DMS53 (cell line): Measurements from ENCODE around the gene ZNF423.

Source experiments
- DNase-seq: peaks from one replicate; lab custom pipeline; 2025; lab: John Stamatoyannopoulos, UW

Gene ZNF423

DNA sequence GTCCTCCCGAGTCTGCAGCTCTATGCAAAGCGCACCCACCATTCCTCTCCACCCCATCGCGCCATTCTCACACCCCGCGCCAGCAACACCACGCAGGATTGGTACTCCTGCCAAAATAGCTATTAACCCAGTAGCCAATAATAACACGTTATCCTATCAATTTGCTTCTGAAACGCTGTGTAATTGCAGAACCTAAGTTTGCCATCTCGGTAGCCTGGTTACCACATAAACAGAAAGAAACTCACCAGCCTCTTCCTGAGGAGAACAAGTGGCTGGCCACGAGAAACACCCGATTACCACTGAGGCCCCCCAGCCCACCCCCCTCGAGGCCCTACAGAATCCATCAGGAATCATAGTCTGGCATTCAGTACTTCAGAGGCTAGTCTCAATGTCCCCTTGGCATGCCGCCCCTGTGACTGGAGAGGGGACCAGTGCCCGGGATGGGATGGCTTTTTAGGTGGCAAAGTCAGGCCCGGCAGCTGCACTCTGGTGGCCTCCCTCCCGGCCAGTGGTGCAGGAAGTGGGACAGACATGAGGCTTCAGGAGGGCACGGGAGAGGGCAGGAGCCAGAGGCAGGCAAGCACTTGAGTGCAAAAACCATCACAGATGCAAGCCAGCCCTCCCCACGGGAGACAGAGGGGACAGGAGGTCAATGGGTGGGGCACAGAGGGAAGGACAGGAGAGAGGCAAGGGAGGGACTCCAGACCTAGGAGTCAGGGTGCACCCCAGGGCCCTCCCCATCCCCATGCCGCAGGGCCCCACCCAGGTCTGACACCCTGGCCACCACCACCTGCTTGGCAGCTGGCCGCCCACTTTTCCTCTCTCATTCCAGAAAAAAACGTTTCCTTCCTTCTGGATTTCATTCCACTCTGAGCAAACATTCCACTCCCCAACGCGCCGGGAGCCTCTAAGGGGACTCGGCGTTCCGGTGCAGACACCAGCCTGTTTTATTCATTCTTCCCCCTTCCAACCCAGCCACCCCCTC lies 192.5 kb downstream of the ZNF423 start:
- DNase-seq, result no peak

DNA sequence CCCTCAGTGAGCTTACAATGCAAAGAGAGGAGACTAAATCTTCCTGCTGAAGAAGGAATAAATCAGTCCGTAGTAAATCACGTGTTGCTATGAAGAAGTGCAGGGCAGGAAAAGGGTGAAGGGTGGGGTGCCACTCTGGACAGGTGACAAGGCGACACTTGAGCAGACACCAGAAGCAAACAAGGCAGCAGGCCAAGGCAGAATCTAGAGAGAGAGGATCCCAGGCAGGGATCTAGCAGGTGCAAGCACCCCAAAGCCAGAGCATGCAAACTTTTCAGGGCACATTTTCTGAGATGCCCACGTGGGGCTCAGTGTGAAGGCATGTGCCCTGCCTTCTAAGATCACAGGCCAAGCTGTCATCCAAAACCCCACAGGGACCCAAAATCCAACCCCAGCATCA lies 193.3 kb downstream of the ZNF423 start:
- no peak for DNase-seq

DNA sequence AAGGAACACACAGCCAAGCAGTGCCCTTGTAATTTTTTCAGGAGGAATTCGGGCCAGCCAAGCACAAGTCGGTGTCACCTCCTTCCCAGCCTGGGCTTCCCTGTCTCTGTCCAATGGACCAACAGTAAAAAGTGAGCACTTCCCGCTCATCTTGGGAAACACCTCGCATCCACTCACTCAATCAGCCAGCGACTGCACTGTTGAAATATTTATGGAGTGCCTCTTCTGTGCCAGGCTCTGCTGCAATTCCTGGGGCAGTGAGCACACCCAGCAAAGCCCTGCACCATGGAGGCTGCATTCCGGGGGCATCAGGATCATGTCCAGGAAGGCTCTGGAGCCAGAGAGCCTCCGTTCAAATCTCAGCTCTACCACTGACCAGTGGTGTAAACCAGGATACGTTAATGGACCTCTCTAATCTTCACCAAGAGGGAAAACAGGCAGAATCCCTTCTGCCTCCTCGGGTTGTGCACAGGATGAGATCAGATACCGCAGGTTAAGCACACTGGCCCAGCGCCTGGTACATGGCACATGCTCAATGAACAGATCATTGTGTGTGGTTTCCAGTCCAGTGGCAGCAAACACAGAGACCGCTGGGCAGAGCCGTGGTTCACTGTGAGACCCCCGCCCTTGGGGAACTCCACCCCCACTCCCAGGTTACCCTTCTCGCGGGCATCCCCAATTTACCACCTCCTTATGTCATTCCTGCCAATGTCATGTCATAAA lies 194.3 kb downstream of the ZNF423 start:
- no peak for DNase-seq

- no peak for DNase-seq
Observed at GRCh38 chr16:49660626-49661025, 195.3 kb downstream of the ZNF423 start.

GRCh38 chr16:49659356-49659755 lies 196.6 kb downstream of the ZNF423 start:
- no peak for DNase-seq

DNA sequence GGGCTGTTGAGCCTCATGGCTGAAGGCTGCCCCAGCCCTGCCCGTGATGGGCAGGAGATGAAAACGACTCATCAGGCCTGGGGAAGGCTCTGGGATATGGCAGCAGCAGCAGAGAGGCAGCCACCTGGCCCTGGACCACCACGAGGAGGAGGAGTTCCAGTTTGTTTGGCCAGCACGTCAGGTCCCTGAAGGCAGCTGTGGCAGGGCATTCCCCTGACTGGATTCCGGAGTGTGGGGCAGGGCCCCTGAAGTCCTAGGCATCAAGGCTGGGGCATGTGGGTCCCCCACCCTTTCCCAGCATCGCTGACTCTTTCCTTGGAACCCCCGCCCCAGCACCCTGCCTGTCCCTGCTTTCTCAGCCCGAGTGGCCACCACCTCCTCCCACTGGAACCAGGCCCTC lies 197.4 kb downstream of the ZNF423 start:
- no peak for DNase-seq

DNA sequence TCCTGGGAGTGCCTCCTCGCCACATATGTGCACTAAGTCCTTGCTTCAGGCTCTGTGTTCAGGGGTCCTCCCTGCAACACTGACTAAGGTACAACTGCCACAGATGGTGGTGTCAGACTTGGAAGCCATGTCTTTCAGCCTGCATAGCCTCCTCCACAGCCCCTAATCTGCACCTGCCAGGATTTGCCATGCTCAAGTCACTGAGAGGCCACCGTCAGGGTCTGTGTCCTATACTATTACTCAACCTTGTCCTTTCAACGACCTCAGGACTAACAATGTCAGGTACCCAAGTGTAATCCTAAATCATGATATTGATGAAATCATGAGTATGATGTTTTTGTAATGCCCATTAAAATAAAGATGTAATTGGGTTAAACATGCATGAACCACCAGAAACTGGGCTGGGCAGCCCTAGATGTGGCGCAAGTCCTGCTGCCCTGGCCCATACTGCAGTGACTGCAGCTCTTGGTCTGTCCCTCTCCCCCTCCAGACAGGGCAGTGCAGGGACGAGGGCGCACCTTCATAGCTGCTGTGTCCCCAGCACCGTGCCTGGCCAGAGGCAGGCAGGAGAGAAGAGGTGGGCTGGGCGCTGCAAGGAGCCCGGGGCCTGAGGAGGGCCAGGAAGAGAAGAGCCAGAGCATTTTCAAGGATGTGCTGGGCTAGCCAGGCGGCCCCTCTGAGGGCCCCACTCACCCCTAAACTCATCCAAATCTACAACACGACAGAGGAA lies 198.0 kb downstream of the ZNF423 start:
- DNase-seq, result no peak

GRCh38 chr16:49654425-49654824 lies 201.5 kb downstream of the ZNF423 start:
- no peak for DNase-seq

- no peak for DNase-seq
Observed at GRCh38 chr16:49653577-49653976, 202.3 kb downstream of the ZNF423 start.

DNA sequence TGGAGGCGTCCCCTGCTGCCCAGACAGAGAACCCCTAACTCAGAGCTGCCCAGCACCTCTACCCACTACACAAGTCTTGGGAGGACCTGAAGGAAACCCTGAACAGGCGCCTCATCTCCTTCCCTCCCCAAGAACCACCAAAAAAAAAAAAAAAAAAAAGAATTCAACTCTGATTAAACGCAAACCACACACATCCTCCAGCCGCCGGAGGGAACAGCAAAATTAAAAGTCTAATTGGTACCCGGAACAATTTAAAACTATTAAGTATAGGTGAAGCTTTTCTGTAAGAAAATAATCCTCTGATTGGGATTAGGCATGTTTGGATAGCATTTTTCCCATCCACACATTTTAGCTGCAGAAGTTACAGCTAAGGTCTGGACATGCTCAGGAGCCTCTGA lies 202.7 kb downstream of the ZNF423 start:
- no peak for DNase-seq

DNA sequence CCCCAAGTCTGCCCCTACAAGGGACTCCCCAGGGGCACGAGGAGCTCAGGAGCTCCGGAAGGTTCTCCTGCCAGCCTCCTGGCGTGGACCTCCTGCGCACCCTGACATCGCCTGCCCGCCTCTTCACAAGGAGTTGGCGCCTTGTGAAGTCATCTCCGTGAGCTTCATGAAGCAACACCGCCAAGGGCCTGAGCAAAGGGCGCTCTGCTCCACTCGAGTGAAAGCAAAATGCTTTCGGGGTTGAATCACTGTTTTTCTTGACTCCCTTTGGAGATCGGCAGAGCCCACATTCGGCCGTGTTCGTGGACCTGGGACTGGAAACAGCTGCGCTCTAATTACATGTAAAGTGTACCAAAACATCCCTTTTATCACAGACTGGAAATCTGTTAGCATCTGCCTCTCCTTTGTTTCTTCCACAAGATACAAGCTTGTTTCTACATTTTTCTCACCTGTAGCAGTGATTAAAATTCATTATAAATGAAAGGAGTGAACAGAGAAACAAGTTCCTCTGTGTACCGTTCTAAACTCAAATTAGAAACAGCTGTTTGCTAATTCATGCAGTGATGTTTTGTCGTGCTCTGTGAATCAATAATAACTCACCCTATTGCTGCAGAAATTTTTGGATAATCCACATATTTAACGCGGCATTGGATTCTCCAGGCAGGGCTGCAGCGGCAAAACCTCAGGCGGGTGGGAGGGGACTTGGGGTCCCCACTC lies 203.3 kb downstream of the ZNF423 start:
- DNase-seq, result no peak

- no peak for DNase-seq
Observed at GRCh38 chr16:49651996-49652395, 203.9 kb downstream of the ZNF423 start.

GRCh38 chr16:49651226-49651625 lies 204.7 kb downstream of the ZNF423 start:
- no peak for DNase-seq

DNA sequence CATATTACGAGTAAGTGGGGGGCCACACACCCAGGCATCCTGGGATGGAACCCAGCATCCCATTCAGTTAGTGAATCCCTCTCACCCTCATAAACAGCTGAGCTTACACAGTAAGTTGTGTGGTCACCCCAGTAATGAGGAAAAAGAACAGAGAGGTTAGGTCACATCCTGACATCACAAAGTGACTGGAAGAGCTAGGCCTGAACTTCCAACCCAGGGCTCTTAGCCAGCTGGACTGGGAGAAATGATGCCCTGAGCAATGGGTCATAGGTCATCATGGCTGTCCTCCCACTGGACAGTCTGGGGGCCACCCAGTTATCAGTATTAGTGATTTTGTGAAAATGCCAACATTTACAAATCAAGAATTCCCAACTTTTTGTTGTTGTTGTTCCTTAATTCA lies 205.3 kb downstream of the ZNF423 start:
- no peak for DNase-seq

DNA sequence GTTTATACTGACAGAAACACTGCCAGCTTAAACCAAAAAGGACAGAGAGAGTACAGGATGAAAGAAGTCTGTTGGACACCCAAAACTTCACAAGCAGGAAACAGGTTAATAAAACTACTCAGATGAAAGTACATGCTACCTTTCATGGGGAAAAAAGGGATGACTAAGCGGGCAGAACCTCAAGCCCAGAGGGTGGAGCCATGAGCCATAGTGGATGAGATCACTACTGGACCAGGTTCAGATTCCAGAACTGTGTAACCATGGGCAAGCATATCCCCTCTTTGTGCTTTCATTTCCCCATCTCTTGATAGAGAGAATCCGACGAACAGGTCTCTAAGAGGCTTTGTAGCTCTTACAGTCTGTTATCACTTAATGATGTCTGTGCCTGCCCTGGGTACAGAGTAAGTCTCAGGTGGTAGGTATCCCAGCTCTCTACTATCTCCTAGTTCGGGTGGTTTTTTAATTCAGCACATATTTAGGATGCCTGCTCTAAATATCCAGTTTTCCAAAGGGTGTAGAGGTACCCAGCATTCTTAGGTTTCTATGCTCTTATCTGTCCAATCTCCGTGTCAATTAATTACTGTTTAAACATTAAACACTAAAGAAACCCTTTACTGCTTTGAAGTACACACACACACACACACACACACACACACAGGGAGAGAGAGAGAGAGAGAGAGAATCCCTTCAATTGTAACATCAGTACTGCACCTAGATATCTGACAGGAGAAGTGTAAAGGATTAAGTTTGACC lies 206.7 kb downstream of the ZNF423 start:
- DNase-seq, result no peak

DNA sequence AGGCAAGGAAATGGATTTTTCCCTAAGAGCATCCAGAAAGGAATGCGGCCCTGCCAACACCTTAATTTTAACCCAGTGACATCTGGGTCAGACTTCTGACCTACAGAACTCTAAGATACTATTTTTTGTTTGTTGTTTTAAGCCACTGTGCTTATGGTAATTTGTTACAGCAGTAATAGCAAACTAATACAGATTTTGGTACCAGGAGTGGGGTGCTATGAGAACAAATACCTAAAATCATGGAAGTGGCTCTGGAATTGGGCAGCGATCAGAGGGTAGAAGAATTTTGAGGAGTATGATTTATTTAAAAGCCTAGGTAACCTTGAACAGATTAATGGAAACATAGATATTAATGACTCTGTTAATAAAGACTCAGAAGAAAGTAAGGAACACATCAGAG lies 208.2 kb downstream of the ZNF423 start:
- no peak for DNase-seq

- no peak for DNase-seq
Observed at GRCh38 chr16:49645263-49645662, 210.6 kb downstream of the ZNF423 start.

DNA sequence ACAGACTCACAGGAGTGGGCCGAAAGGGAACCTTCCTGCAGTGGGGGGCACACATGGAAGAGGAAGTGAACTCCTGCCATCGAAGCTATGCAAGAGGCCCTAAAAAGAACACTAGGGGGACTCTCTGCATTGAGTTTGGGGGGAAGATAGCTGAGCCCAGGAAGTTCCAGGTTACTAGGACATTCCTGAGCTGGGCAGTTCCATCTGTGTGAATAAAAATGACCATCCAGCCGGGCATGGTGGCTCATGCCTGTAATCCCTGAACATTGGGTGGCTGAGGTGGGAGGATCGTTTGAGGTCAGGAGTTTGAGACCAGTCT lies 211.8 kb downstream of the ZNF423 start:
- no peak for DNase-seq

GRCh38 chr16:49643429-49644144 lies 212.3 kb downstream of the ZNF423 start:
- DNase-seq, result no peak

- DNase-seq, result no peak
Observed at GRCh38 chr16:49641250-49641649, 214.7 kb downstream of the ZNF423 start.

DNA sequence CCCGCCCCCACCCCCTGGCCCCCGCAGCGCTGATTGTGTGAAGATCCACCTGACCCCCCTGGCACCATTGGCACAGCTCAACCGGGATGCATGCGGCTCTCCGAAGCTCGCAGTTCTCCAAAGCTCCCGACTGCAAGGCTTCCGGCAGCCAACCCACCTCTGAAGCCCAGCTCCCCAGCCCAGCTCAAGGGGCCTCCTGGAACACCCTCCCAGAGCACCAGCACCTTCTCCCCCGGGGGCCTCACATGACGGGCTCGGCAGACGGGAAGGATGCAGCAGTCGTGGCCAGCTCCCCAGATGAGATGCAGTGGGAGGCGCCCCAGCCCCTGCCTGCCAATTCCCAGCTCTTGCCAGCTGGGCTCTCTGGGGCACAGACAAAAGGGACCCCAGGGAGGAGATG lies 215.3 kb downstream of the ZNF423 start:
- no peak for DNase-seq
